Loucy (cell line): Measurements from ENCODE around the gene HOXA7.

Experiments
- H2AFZ ChIP-seq: fragments of 200-600 bp; sonication (generic); 2 replicates; pipeline ENCODE4 v1.6.0; 2016; ENCODE audit warnings: antibody characterized with exemption, mild to moderate bottlenecking, low read length, moderate library complexity
- H3F3A ChIP-seq: fragments of 200-600 bp; 2 replicates; pipeline ENCODE4 v1.6.0; 2016; ENCODE audit warnings: antibody characterized with exemption, low read depth, mild to moderate bottlenecking
- H3K27me3 ChIP-seq: fragments of 200-600 bp; sonication (generic); 2 replicates; pipeline ENCODE4 v1.6.1; 2014; ENCODE audit warnings: low read length, mild to moderate bottlenecking; ENCODE audit not compliant: insufficient read depth, poor library complexity, severe bottlenecking
- H3K36me3 ChIP-seq: fragments of 200-600 bp; sonication (generic); 2 replicates; pipeline ENCODE4 v1.6.1; 2016; ENCODE audit warnings: low read length; ENCODE audit not compliant: insufficient read depth
- H3K4me1 ChIP-seq: fragments of 200-600 bp; sonication (generic); 2 replicates; pipeline ENCODE4 v1.5.1; 2014; ENCODE audit warnings: low read length, mild to moderate bottlenecking; ENCODE audit not compliant: insufficient read depth, poor library complexity, severe bottlenecking
- H3K4me2 ChIP-seq: fragments of 200-600 bp; sonication (generic); 2 replicates; pipeline ENCODE4 v1.6.0; 2014; ENCODE audit warnings: antibody characterized with exemption, low read length, low read depth, mild to moderate bottlenecking; ENCODE audit not compliant: poor library complexity, severe bottlenecking
- H3K4me3 ChIP-seq: fragments of 200-600 bp; sonication (generic); 2 replicates; pipeline ENCODE4 v1.5.1; 2014; ENCODE audit warnings: low read length, mild to moderate bottlenecking, mixed read lengths; ENCODE audit not compliant: poor library complexity, severe bottlenecking
- H3K79me2 ChIP-seq: fragments of 200-600 bp; sonication (generic); 2 replicates; pipeline ENCODE4 v1.6.1; 2014; ENCODE audit warnings: low read length; ENCODE audit not compliant: insufficient read depth
- H3K9ac ChIP-seq: fragments of 200-600 bp; sonication (generic); 2 replicates; pipeline ENCODE4 v1.6.0; 2014; ENCODE audit warnings: mild to moderate bottlenecking, low read depth, low read length, moderate library complexity; ENCODE audit not compliant: poor library complexity, severe bottlenecking
- H3K9me2 ChIP-seq: fragments of 200-600 bp; sonication (generic); replicated peaks from 2 replicates; pipeline ENCODE4 v1.6.1; 2016; ENCODE audit warnings: low read depth, low read length, mixed read lengths
- H3K9me3 ChIP-seq: fragments of 200-600 bp; sonication (generic); 2 replicates; pipeline ENCODE4 v1.6.1; 2014; ENCODE audit warnings: mild to moderate bottlenecking, antibody characterized with exemption, low read length, low read depth; ENCODE audit not compliant: insufficient read depth
- H4K20me1 ChIP-seq: fragments of 200-600 bp; sonication (generic); 2 replicates; pipeline ENCODE4 v1.6.0; 2014; ENCODE audit warnings: antibody characterized with exemption, low read length, mild to moderate bottlenecking; ENCODE audit not compliant: insufficient read depth, poor library complexity, severe bottlenecking
- CTCF ChIP-seq: fragments of 200-600 bp; sonication (generic); conservative IDR thresholded peaks from 2 replicates; pipeline ENCODE4 v1.5.1; 2014; ENCODE audit warnings: mild to moderate bottlenecking, antibody characterized with exemption, low read length
- EZH2phosphoT487 ChIP-seq: fragments of 200-600 bp; IDR thresholded peaks from 2 replicates; pipeline ENCODE4 v1.6.1; 2018; ENCODE audit warnings: antibody characterized with exemption, mild to moderate bottlenecking, moderate library complexity, borderline replicate concordance

The HOXA7 gene

DNA sequence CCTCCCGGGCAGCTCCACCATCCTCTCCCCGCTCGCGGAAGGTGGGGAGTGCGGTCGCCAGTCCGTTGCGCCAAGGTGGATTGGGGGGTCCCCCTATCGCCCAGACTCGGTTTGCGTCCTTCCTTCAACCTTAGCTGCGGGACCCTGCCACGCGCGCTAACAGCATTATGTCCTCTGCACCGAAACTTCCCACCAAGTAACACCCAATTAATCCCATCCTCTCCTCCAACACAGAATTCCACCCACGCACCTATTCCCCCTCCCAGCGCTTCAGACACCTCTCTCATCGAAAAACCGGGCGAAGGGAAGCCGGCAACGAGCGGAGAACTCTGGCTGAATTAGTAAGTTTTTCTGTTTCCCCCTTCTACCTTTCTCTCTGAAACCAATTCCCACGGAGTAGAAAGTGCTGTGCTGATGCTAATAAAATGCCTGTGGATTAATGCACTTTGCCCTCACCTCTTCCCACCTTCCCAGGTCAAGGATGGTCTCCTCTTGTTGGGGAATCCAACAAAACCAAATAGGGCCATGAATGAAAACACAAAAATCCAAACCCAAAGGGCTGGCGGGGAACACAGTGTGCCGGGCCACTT is 5.0 kb downstream of the HOXA7 start:
- peaks cover 32% of the 10 kb centered on the region for H3K4me1 ChIP-seq
- peaks cover 36% of the 10 kb centered on the region for H3K36me3 ChIP-seq
- H3K27me3 ChIP-seq: peaks cover 35% of the 10 kb centered on the region
- H3K79me2 ChIP-seq: peaks cover 100% of the 10 kb centered on the region
- TF ChIP-seq CTCF (no peak), EZH2phosphoT487 (no peak)
- H3K9ac ChIP-seq: peak overlapping the region; percentile 99
- H3K4me2 ChIP-seq: peak overlapping the region; percentile 91
- no peaks in the 10 kb centered on the region for H3K9me2 ChIP-seq
- no peak overlapping the region for H2AFZ ChIP-seq
- no peaks in the 10 kb centered on the region for H3K9me3 ChIP-seq
- peak overlapping the region; percentile 94 for H3K4me3 ChIP-seq
- peaks cover 56% of the 10 kb centered on the region for H4K20me1 ChIP-seq
- no peaks in the 10 kb centered on the region for H3F3A ChIP-seq

GRCh38 chr7:27150568-27151340 is 5.7 kb downstream of the HOXA7 start:
- no peak for TF ChIP-seq EZH2phosphoT487
- TF ChIP-seq CTCF: peak; percentile 70
- Histone ChIP-seq H3K9me2 (no peaks in the 10 kb centered on the region), H3K9me3 (no peaks in the 10 kb centered on the region), H3K36me3 (peaks cover 43% of the 10 kb centered on the region), H3K4me2 (peak overlapping the region; percentile 91), H3K4me3 (peak overlapping the region; percentile 94), H4K20me1 (peaks cover 63% of the 10 kb centered on the region), H3F3A (no peaks in the 10 kb centered on the region), H2AFZ (no peak overlapping the region), H3K4me1 (peaks cover 37% of the 10 kb centered on the region), H3K27me3 (peaks cover 35% of the 10 kb centered on the region), H3K9ac (peak overlapping the region; percentile 99), H3K79me2 (peaks cover 100% of the 10 kb centered on the region)

DNA sequence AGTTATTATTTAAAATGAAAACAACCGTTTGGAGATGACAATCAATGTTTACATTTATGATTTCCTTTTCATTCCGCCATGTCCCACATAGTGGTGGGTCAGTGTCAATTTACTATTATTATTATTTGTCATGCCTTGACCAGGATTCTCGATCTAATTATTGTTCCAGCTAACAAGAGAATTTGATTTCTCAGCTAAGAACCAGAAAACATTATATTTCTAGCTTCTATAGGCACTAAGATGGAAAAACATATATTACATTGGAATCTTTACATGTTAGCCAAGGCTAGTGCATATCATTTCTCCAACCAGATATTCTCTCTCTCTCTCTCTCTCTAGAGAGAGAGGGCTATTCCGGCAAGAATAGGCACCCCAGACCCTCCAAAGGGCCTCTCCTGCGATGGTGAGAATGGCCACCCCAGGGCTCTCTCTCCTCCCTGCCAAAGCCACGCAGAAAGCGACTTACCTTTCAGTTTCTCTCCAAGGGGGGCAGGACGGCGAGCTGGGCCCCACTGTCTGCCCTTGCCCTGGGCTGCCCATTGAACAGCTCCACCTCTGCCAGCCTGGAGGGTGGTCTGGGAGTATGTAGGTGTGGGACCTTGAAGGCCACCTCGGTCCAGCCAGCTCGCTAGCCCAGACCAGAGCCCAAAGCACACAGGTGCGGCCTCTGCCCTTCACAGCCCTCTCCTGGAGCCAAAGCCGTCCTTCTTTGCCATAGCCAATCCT is 6.5 kb downstream of the HOXA7 start:
- H3K4me1 ChIP-seq: peaks cover 37% of the 10 kb centered on the region
- no peaks in the 10 kb centered on the region for H3F3A ChIP-seq
- no peaks in the 10 kb centered on the region for H3K9me3 ChIP-seq
- peak overlapping the region; percentile 91 for H3K4me2 ChIP-seq
- H3K4me3 ChIP-seq: peak overlapping the region; percentile 94
- H3K27me3 ChIP-seq: peaks cover 35% of the 10 kb centered on the region
- H3K36me3 ChIP-seq: peaks cover 51% of the 10 kb centered on the region
- TF ChIP-seq CTCF (0 out of 2 replicates have a peak, but pooled peaks have one; percentile 7), EZH2phosphoT487 (no peak)
- peak overlapping the region; percentile 99 for H3K9ac ChIP-seq
- H2AFZ ChIP-seq: no peak overlapping the region
- H3K79me2 ChIP-seq: peaks cover 100% of the 10 kb centered on the region
- H4K20me1 ChIP-seq: peaks cover 71% of the 10 kb centered on the region
- no peaks in the 10 kb centered on the region for H3K9me2 ChIP-seq
